Measurements from ENCODE around the gene MATN4. TPM values are rescaled to one million over a fixed set of nuclear protein-coding genes. Genes with fewer than 3 reads are reported as not detected.

The MATN4 gene
- total RNA-seq, 1 donor from 2014 or later = 0.10 TPM

GRCh38 chr20:45290677-45291355 lies 17.3 kb downstream of the MATN4 start:
- Mint-ChIP-seq H3K36me3 (ENCODE audit: low read depth) (no peaks in the 10 kb centered on the region), H3K4me1 (ENCODE audit: low read depth) (peaks cover 8% of the 10 kb centered on the region), H3K4me3 (ENCODE audit: unreplicated experiment) (no peak overlapping the region), H3K27ac (ENCODE audit: unreplicated experiment) (no peak overlapping the region), H3K27me3 (ENCODE audit: low read depth) (peaks cover 11% of the 10 kb centered on the region), H3K9me3 (ENCODE audit: low read depth) (no peaks in the 10 kb centered on the region)
- DNase-seq (ENCODE audit: low spot score) = no peak
- peak; percentile 87 for TF ChIP-seq CTCF (IDR thresholded peaks at IDR 0.05)

- TF ChIP-seq CTCF (IDR thresholded peaks at IDR 0.05) = no peak
Measured at GRCh38 chr20:45289942-45290676, 18.0 kb downstream of the MATN4 start.

GRCh38 chr20:45288860-45289259 lies 19.2 kb downstream of the MATN4 start:
- H3K4me1 Mint-ChIP-seq (ENCODE audit: low read depth) = peaks cover 6% of the 10 kb centered on the region
- no peak for TF ChIP-seq CTCF (IDR thresholded peaks at IDR 0.05)
- no peak overlapping the region for H3K4me3 Mint-ChIP-seq (ENCODE audit: unreplicated experiment)
- DNase-seq (ENCODE audit: low spot score) = no peak
- H3K36me3 Mint-ChIP-seq (ENCODE audit: low read depth) = no peaks in the 10 kb centered on the region
- peaks cover 24% of the 10 kb centered on the region for H3K27me3 Mint-ChIP-seq (ENCODE audit: low read depth)
- no peak overlapping the region for H3K27ac Mint-ChIP-seq (ENCODE audit: unreplicated experiment)
- no peaks in the 10 kb centered on the region for H3K9me3 Mint-ChIP-seq (ENCODE audit: low read depth)

More at GRCh38 chr20:45289942-45290676, 18.0 kb downstream of the MATN4 start:
- no peaks in the 10 kb centered on the region for H3K36me3 Mint-ChIP-seq (ENCODE audit: low read depth)
- H3K27ac Mint-ChIP-seq (ENCODE audit: unreplicated experiment) = no peak overlapping the region
- H3K4me1 Mint-ChIP-seq (ENCODE audit: low read depth) = peaks cover 8% of the 10 kb centered on the region
- no peak overlapping the region for H3K4me3 Mint-ChIP-seq (ENCODE audit: unreplicated experiment)
- peaks cover 16% of the 10 kb centered on the region for H3K27me3 Mint-ChIP-seq (ENCODE audit: low read depth)
- DNase-seq (ENCODE audit: low spot score) = no peak
- no peaks in the 10 kb centered on the region for H3K9me3 Mint-ChIP-seq (ENCODE audit: low read depth)

GRCh38 chr20:45288376-45288775 lies 19.7 kb downstream of the MATN4 start:
- TF ChIP-seq CTCF (IDR thresholded peaks at IDR 0.05) = no peak
- H3K27ac Mint-ChIP-seq (ENCODE audit: unreplicated experiment) = no peak overlapping the region
- H3K9me3 Mint-ChIP-seq (ENCODE audit: low read depth) = no peaks in the 10 kb centered on the region
- no peak overlapping the region for H3K4me3 Mint-ChIP-seq (ENCODE audit: unreplicated experiment)
- H3K27me3 Mint-ChIP-seq (ENCODE audit: low read depth) = peaks cover 26% of the 10 kb centered on the region
- H3K36me3 Mint-ChIP-seq (ENCODE audit: low read depth) = no peaks in the 10 kb centered on the region
- H3K4me1 Mint-ChIP-seq (ENCODE audit: low read depth) = peaks cover 4% of the 10 kb centered on the region
- DNase-seq (ENCODE audit: low spot score) = no peak

- no peak for TF ChIP-seq CTCF (IDR thresholded peaks at IDR 0.05)
- H3K27ac Mint-ChIP-seq (ENCODE audit: unreplicated experiment) = no peak overlapping the region
- H3K4me3 Mint-ChIP-seq (ENCODE audit: unreplicated experiment) = no peak overlapping the region
- H3K36me3 Mint-ChIP-seq (ENCODE audit: low read depth) = no peaks in the 10 kb centered on the region
- no peaks in the 10 kb centered on the region for H3K9me3 Mint-ChIP-seq (ENCODE audit: low read depth)
- no peaks in the 10 kb centered on the region for H3K4me1 Mint-ChIP-seq (ENCODE audit: low read depth)
- H3K27me3 Mint-ChIP-seq (ENCODE audit: low read depth) = peaks cover 44% of the 10 kb centered on the region
- DNase-seq (ENCODE audit: low spot score) = no peak
Measured at GRCh38 chr20:45283551-45284057, 24.5 kb downstream of the MATN4 start.
